Endothelial cell of umbilical vein (primary cell): ENCODE measurements around the gene CDH3. TPM values are rescaled to one million over a fixed set of nuclear protein-coding genes. Genes with fewer than 3 reads are reported as not detected.

Experiments
- BruUV-seq: library from RNA; stranded (reverse); fragments of 400-500 nt; replicated peaks from 2 replicates; lab custom pipeline; 2021; lab: Mats Ljungman, UMichigan
- CTCF ChIA-PET: fragments of 300-600, 350-600 bp; sonication (Branson Sonifier 250); formaldehyde crosslinking; loops from one replicate; lab custom pipeline; 2021; ENCODE audit warnings: antibody characterized with exemption, inconsistent platforms; lab: Charles Lee
- POLR2A ChIA-PET: fragments of 300-600, 350-600 bp; sonication (Branson Sonifier 250); formaldehyde crosslinking; loops from one replicate; lab custom pipeline; 2021; ENCODE audit warnings: antibody characterized with exemption, inconsistent platforms; lab: Charles Lee
- DNase-seq: peaks from one replicate; pipeline ENCODE4 v3.0.0-alpha.2; 2011; ENCODE audit warnings: low read depth, low spot score
- FAIRE-seq: peaks from 2 replicates; lab custom pipeline; 2011; peaks lifted over from hg19 to GRCh38; lab: Jason Lieb, UNC
- H2AFZ ChIP-seq: 2 replicates; pipeline ENCODE4 v1.6.0; 2012; ENCODE audit warnings: low read depth, low read length, control low read depth, inconsistent platforms
- H3K27ac ChIP-seq: 2 replicates; pipeline ENCODE4 v1.5.1; 2011; ENCODE audit warnings: low read depth, mild to moderate bottlenecking, control low read depth, low read length, moderate library complexity; ENCODE audit not compliant: insufficient read depth
- H3K27me3 ChIP-seq, 2 experiments: 2 replicates each; pipeline versions ENCODE4 v1.6.0 to v1.6.1; 2011; ENCODE audit warnings: low read length in 2 of 2, mixed read lengths in 1 of 2; ENCODE audit not compliant: control insufficient read depth in 2 of 2, insufficient read depth in 2 of 2
- H3K36me3 ChIP-seq, 2 experiments: 2 replicates in 1 of 2; 3 replicates in 1 of 2; pipeline ENCODE4 v1.5.1; 2011; ENCODE audit warnings: low read length in 2 of 2, mild to moderate bottlenecking in 1 of 2, moderate library complexity in 1 of 2; ENCODE audit not compliant: control insufficient read depth in 2 of 2, insufficient read depth in 2 of 2; ENCODE audit errors: extremely low read depth in 1 of 2
- H3K4me1 ChIP-seq: 3 replicates; pipeline ENCODE4 v1.5.1; 2011; ENCODE audit warnings: mild to moderate bottlenecking, low read length; ENCODE audit not compliant: control insufficient read depth, insufficient read depth; ENCODE audit errors: extremely low read depth
- H3K4me2 ChIP-seq: 2 replicates; pipeline ENCODE4 v1.6.1; 2011; ENCODE audit warnings: low read length, control low read depth, mixed read lengths; ENCODE audit not compliant: insufficient read depth
- H3K4me3 ChIP-seq, 3 experiments: fragments of 200-600 bp in 1 of 3; sonication (generic), shearing (Covaris generic) in 1 of 3; replicated peaks in 1 of 3; 2 replicates each; pipeline ENCODE4 v1.5.1; 2011 to 2016; ENCODE audit warnings: control low read depth in 3 of 3, low read length in 3 of 3, mild to moderate bottlenecking in 2 of 3, inconsistent platforms in 1 of 3, low read depth in 1 of 3, moderate library complexity in 1 of 3; ENCODE audit not compliant: insufficient read depth in 1 of 3
- H3K79me2 ChIP-seq: 2 replicates; pipeline ENCODE4 v1.6.0; 2012; ENCODE audit warnings: low read length, inconsistent platforms; ENCODE audit not compliant: control insufficient read depth, insufficient read depth
- H3K9ac ChIP-seq: replicated peaks from 2 replicates; pipeline ENCODE3; 2011; ENCODE audit warnings: low read length, control low read depth; ENCODE audit not compliant: insufficient read depth; ENCODE audit errors: extremely low read depth
- H3K9me1 ChIP-seq: replicated peaks from 3 replicates; pipeline ENCODE4 v1.6.0; 2011; ENCODE audit warnings: mild to moderate bottlenecking, low read length; ENCODE audit not compliant: control insufficient read depth, insufficient read depth; ENCODE audit errors: extremely low read depth
- H3K9me3 ChIP-seq: replicated peaks from 2 replicates; pipeline ENCODE4 v1.5.1; 2012; ENCODE audit warnings: low read length, inconsistent platforms; ENCODE audit not compliant: control insufficient read depth, insufficient read depth
- H4K20me1 ChIP-seq: replicated peaks from 2 replicates; pipeline ENCODE3; 2011; ENCODE audit warnings: mild to moderate bottlenecking, low read length; ENCODE audit not compliant: control insufficient read depth, insufficient read depth; ENCODE audit errors: extremely low read depth
- EZH2 ChIP-seq: IDR thresholded peaks from 2 replicates; pipeline ENCODE4 v1.6.1; 2012; ENCODE audit warnings: borderline replicate concordance, low read depth, mild to moderate bottlenecking, moderate library complexity, low read length, inconsistent platforms; ENCODE audit not compliant: severe bottlenecking
- FOS ChIP-seq: IDR thresholded peaks from 2 replicates; pipeline ENCODE4 v1.6.1; 2011; ENCODE audit warnings: mild to moderate bottlenecking, low read length, moderate library complexity, borderline replicate concordance; ENCODE audit not compliant: insufficient read depth
- GATA2 ChIP-seq: IDR thresholded peaks from 2 replicates; pipeline ENCODE4 v1.7.0; 2011; ENCODE audit warnings: low read depth, mild to moderate bottlenecking, moderate library complexity, mixed read lengths, low read length; ENCODE audit not compliant: insufficient read length, insufficient read depth
- JUN ChIP-seq: IDR thresholded peaks from 2 replicates; pipeline ENCODE4 v1.6.1; 2011; ENCODE audit warnings: borderline replicate concordance, low read depth; ENCODE audit not compliant: insufficient read length, insufficient read depth
- MAX ChIP-seq: IDR thresholded peaks from 2 replicates; pipeline ENCODE4 v1.6.1; 2011; ENCODE audit not compliant: insufficient read depth, insufficient read length
- MYC ChIP-seq: IDR thresholded peaks from one replicate; pipeline ENCODE4 v1.6.1; 2011; ENCODE audit warnings: mild to moderate bottlenecking, low read depth, low read length
- POLR2A ChIP-seq: IDR thresholded peaks from 2 replicates; pipeline ENCODE4 v1.6.1; 2012; ENCODE audit warnings: low read depth, mild to moderate bottlenecking, control low read depth, low read length
- POLR2AphosphoS5 ChIP-seq: IDR thresholded peaks from 2 replicates; pipeline ENCODE4 v1.6.1; 2012; ENCODE audit warnings: low read depth, mild to moderate bottlenecking, control low read depth, low read length, moderate library complexity; ENCODE audit not compliant: insufficient read depth
- dilution Hi-C: fragments of 300-500 bp; cut with MboI; formaldehyde crosslinking; loops from one replicate; pipeline ENCODE4 v1.15.0; 2019; ENCODE audit warnings: low sequenced_read_pairs; ENCODE audit not compliant: extremely low pct_ligation_motif_present
- intact Hi-C: fragments of 100-400 bp; cut with micrococcal nuclease; formaldehyde crosslinking; loops from one replicate; pipeline ENCODE4 v1.10.0; 2022
- polyA plus RNA-seq, 4 experiments: library from polyadenylated mRNA; depleted of rRNA in 3 of 4; stranded (reverse) in 3 of 4; unstranded in 1 of 4; fragments of >200 nt; gene quantifications; 2 replicates each; pipeline versions ENCODE4 v1.2.1 to v1.2.3, GENCODE V29; 2011 to 2012; ENCODE audit warnings: missing spikeins in 1 of 4
- total RNA-seq: library from RNA; stranded (reverse); gene quantifications from 2 replicates; pipeline ENCODE4 v1.2.3, GENCODE V29; 2021
- TF ChIP-seq, protein P1 (sequence below), 2 donors: IDR thresholded peaks; 1 replicate in 1 of 2; 2 replicates in 1 of 2; pipeline ENCODE4 v1.5.1; 2011; ENCODE audit warnings: low read length in 2 of 2, mild to moderate bottlenecking in 2 of 2, moderate library complexity in 2 of 2, control low read depth in 1 of 2, inconsistent platforms in 1 of 2, low read depth in 1 of 2; ENCODE audit not compliant: insufficient read depth in 1 of 2; ENCODE audit errors: extremely low read depth in 1 of 2

Gene CDH3
- total and polyA plus RNA-seq, 2 donors (not counting 3 experiments of a cell fraction or from before 2014, with no cell fraction given): 0.03 TPM; not detected in 1

GRCh38 chr16:68656751-68657150 is 11.6 kb downstream of the CDH3 start:
- Histone ChIP-seq H3K9me3 (no peaks in the 10 kb centered on the region), H3K4me1 (no peaks in the 10 kb centered on the region), H3K27me3 (no peaks in the 10 kb centered on the region), H3K4me3 (no peak overlapping the region), H2AFZ (no peak overlapping the region), H3K9ac (no peak overlapping the region), H3K27ac (no peak overlapping the region), H4K20me1 (no peaks in the 10 kb centered on the region), H3K4me2 (no peak overlapping the region), H3K9me1 (no peaks in the 10 kb centered on the region), H3K36me3 (no peaks in the 10 kb centered on the region), H3K79me2 (no peaks in the 10 kb centered on the region)
- DNase-seq (no peak), FAIRE-seq (no peak)
- ChIA-PET CTCF (no interaction called here), POLR2A (no interaction called here)
- no peak for TF ChIP-seq POLR2AphosphoS5
- no peak for TF ChIP-seq EZH2
- no peak for TF ChIP-seq GATA2
- TF ChIP-seq JUN: no peak
- no peak for TF ChIP-seq FOS
- TF ChIP-seq MAX: no peak
- TF ChIP-seq POLR2A: no peak
- TF ChIP-seq, protein P1, sequence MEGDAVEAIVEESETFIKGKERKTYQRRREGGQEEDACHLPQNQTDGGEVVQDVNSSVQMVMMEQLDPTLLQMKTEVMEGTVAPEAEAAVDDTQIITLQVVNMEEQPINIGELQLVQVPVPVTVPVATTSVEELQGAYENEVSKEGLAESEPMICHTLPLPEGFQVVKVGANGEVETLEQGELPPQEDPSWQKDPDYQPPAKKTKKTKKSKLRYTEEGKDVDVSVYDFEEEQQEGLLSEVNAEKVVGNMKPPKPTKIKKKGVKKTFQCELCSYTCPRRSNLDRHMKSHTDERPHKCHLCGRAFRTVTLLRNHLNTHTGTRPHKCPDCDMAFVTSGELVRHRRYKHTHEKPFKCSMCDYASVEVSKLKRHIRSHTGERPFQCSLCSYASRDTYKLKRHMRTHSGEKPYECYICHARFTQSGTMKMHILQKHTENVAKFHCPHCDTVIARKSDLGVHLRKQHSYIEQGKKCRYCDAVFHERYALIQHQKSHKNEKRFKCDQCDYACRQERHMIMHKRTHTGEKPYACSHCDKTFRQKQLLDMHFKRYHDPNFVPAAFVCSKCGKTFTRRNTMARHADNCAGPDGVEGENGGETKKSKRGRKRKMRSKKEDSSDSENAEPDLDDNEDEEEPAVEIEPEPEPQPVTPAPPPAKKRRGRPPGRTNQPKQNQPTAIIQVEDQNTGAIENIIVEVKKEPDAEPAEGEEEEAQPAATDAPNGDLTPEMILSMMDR (IDR thresholded peaks at IDR 0.05; ENCODE audit: extremely low read depth in 1 of 2, insufficient read depth in 1 of 2, low read depth in 1 of 2, low read length in 2 of 2): no peak
- no peak for TF ChIP-seq MYC
- intact Hi-C loops: no loop called here
- BruUV-seq: no TSS peak
- dilution Hi-C loops: no loop called here
